22Rv1 (cell line): ENCODE measurements around the gene RPL36.

Experiments
- ZFX ChIP-seq: fragments of 450-650 bp; IDR thresholded peaks from 2 replicates; pipeline ENCODE4 v1.6.1; 2017; ENCODE audit warnings: antibody characterized with exemption, borderline replicate concordance
- TF ChIP-seq, protein P1 (sequence below): fragments of 450-650 bp; IDR thresholded peaks from 2 replicates; pipeline ENCODE4 v1.5.1; 2017; ENCODE audit warnings: mild to moderate bottlenecking

DNA sequence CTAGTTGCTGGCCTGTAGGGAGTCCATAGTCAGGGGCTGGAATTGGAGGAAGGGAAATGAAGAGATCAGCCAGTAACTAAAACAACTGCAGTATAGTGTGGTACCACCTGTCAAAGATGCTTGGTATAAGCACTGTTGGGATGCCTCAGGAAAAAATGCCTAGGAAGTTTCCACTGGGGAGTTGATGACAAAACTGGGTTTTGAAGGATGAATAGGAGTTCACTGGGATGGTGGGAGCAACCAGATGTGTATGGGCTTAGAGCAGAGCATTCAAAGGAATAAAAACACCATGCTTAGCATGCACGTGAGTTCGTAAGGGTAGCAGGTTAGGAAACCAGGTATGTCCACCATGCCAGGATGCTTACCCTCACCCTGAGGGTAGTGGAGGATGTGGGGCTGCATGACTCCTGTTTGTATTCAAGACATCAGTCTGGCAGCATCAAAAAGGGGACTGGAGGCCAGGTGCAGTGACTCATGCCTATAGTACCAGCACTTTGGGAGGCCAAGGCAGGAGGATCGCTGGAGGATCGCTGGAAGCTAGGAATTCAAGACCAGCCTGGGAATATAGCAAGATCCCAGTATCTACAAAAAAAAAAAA, 37.5 kb downstream of the RPL36 start:
- TF ChIP-seq, protein P1, sequence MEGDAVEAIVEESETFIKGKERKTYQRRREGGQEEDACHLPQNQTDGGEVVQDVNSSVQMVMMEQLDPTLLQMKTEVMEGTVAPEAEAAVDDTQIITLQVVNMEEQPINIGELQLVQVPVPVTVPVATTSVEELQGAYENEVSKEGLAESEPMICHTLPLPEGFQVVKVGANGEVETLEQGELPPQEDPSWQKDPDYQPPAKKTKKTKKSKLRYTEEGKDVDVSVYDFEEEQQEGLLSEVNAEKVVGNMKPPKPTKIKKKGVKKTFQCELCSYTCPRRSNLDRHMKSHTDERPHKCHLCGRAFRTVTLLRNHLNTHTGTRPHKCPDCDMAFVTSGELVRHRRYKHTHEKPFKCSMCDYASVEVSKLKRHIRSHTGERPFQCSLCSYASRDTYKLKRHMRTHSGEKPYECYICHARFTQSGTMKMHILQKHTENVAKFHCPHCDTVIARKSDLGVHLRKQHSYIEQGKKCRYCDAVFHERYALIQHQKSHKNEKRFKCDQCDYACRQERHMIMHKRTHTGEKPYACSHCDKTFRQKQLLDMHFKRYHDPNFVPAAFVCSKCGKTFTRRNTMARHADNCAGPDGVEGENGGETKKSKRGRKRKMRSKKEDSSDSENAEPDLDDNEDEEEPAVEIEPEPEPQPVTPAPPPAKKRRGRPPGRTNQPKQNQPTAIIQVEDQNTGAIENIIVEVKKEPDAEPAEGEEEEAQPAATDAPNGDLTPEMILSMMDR: no peak
- no peak for TF ChIP-seq ZFX
